GM12874 (cell line): ENCODE measurements around the gene LTBP1.

ENCODE experiments used
- TF ChIP-seq, protein P1 (sequence below): IDR thresholded peaks from 2 replicates; pipeline ENCODE4 v1.5.1; 2011; ENCODE audit warnings: low read depth, mild to moderate bottlenecking, control low read depth, low read length, moderate library complexity; ENCODE audit not compliant: insufficient read depth

Gene LTBP1

DNA sequence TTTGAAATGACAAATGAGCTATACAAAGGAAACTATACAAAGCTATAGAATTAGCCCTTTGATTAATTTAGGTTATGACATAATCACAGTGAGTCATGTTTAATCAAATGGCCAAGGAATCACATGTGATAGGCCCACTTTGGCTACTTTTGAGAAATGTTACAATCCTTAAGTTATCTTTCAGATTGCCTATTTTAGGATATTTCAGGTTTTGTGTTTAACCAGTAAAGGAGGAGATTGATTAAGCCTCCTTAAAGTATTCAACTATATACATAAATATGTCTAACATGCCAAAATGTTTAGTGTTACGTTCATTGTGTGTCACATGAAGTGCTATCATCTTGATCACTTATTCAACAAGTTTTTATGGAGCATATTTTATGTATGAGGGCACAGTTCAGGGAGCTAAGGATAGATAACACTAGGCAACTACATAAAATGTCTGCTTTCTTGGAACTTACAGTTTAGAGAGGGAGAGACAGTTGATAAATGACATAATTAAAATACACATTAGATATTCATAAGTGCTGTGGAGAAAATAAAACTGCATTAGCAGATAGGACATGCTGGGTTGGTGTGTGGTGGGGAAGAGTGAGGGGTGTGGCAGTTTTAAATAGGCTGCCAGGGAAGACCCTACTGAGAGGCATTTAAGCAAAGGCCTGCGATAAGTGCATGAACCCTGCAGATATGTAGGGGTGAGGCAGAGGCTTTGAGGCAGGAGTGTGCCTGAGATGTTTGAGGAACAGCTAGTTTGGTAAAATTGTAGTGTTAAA is 77.2 kb downstream of the LTBP1 start:
- TF ChIP-seq, protein P1, sequence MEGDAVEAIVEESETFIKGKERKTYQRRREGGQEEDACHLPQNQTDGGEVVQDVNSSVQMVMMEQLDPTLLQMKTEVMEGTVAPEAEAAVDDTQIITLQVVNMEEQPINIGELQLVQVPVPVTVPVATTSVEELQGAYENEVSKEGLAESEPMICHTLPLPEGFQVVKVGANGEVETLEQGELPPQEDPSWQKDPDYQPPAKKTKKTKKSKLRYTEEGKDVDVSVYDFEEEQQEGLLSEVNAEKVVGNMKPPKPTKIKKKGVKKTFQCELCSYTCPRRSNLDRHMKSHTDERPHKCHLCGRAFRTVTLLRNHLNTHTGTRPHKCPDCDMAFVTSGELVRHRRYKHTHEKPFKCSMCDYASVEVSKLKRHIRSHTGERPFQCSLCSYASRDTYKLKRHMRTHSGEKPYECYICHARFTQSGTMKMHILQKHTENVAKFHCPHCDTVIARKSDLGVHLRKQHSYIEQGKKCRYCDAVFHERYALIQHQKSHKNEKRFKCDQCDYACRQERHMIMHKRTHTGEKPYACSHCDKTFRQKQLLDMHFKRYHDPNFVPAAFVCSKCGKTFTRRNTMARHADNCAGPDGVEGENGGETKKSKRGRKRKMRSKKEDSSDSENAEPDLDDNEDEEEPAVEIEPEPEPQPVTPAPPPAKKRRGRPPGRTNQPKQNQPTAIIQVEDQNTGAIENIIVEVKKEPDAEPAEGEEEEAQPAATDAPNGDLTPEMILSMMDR: no peak

DNA sequence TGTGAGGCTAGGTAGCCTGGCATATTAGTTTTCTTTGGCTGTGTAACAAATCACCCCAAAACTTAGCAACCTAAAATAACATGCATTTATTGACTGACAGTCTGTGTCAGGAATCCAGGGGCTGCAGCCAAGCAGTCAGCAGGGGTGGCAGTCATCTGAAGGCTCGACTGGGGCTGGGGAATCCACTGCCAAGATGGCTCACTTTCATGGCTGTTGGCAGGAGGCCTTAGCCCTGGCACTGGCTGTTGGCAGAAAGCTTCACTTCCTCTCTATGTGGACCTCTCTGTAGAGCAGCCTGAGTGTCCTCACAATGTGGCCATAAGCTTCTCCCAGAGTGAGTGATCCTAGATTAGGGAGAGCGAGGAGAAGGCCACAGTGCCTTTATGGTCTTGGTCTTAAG is 78.0 kb downstream of the LTBP1 start:
- TF ChIP-seq, protein P1: no peak

DNA sequence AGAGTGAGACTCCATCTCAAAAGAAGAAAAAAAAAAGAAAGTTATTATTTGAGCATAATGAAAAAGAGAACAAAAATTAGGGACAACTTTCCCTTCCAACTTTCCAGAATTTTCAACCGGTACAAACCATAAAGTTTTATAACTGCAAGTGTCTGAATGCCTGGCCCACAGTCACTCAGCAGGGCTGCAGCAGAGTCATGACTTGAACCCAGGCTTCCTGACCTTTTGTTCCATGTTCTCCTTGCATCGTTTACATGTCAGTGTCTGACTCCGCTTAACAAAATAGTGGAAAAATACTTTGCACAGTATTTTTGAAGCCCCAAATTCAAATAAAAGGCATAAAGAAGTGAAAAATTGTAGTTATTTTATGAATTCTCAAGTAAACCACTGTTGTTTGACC is 82.7 kb downstream of the LTBP1 start:
- TF ChIP-seq, protein P1: no peak

- TF ChIP-seq, protein P1: no peak
These were observed 83.2 kb downstream of the LTBP1 start for GRCh38 chr2:33029926-33030325.

- TF ChIP-seq, protein P1: no peak
These were observed 83.6 kb downstream of the LTBP1 start for GRCh38 chr2:33030326-33030725.

DNA sequence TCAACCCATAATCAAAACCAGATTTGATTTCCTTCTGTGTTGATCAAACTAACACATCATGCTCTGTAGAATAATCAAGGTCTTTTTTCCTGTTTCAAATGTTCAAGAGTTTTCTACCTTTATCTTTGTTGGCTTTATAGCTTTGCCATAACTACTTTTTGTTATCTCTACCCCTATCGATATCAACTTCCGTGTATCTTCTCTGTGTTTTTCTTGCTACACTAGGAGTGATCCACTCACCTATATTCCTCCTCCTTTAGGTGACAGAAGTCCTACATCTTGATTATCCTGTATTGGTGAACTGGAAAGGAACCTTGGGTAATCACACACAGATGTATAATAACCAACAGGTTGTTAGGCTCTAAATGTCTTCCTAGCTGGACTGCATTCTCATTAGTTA is 85.5 kb downstream of the LTBP1 start:
- TF ChIP-seq, protein P1: no peak

DNA sequence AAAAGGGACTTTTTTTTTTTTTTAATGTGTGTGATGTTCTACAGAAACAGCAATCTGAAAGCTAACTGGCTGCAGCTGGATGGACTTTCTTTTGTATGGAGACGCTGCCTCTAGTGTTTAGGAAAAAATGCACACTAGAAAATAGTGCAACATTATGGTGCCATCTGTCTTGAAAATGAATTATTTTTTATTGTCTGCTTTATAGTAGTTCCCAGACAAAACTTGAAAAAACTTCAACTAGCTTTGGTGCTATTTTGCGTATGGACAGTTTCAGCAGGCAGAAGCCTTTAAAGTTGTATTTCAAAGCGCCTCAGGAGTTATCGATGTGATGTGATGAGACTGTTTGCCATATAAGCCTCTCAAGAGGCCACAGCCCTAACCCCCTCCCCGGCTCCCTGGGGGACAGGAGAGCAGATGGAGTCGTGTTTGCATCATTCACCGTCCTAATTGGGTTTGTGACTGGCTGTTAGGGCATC is 86.9 kb downstream of the LTBP1 start:
- TF ChIP-seq, protein P1: no peak
